Fibroblast of mammary gland (primary cell): ENCODE results near the gene KCNQ1.

ENCODE experiments used
- DNase-seq: peaks from one replicate; pipeline ENCODE4 v3.0.0-alpha.2; 2010; ENCODE audit warnings: low read depth
- H3K4me3 ChIP-seq: 2 replicates; pipeline ENCODE4 v1.5.1; 2011; ENCODE audit warnings: low read depth, mild to moderate bottlenecking, low read length, moderate library complexity; ENCODE audit not compliant: control insufficient read depth
- TF ChIP-seq, protein P1 (sequence below): conservative IDR thresholded peaks from 2 replicates; pipeline ENCODE4 v1.5.1; 2011; ENCODE audit warnings: low read depth, low read length, inconsistent platforms; ENCODE audit not compliant: control insufficient read depth, insufficient read depth

KCNQ1 gene

DNA sequence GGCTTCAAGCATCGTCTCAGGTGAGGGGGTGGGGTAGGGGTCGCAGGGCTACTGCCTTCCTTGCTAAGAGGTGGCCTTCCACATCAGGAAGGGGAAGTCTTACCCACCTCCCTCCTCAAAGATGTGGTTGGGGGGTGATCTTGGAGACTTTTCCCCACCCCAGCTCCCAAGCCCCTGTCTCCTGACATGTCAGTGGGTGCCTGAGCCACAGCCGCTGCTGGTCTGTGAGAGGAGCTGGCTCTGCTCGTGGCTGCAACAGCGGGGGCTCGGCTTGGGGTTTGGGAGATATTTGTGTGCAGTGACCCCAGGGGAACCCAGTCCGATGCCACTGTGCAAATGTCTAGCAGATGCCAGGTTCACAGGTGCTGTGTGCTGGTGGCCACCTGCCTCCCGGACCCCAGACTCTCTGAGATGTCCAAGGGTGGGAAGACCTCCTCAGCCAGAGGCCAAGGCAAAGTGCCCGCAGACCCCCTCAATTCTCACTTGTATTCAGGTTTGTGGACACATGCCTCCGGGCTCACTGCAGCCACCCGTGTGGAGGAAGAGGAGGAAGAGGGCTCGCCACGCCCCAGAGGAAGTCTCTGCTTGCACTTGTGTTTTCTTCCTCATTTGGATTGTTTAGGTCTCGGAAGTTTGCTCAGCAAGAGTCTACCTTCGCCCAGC lies 1.9 kb downstream of the KCNQ1 start:
- TF ChIP-seq, protein P1, sequence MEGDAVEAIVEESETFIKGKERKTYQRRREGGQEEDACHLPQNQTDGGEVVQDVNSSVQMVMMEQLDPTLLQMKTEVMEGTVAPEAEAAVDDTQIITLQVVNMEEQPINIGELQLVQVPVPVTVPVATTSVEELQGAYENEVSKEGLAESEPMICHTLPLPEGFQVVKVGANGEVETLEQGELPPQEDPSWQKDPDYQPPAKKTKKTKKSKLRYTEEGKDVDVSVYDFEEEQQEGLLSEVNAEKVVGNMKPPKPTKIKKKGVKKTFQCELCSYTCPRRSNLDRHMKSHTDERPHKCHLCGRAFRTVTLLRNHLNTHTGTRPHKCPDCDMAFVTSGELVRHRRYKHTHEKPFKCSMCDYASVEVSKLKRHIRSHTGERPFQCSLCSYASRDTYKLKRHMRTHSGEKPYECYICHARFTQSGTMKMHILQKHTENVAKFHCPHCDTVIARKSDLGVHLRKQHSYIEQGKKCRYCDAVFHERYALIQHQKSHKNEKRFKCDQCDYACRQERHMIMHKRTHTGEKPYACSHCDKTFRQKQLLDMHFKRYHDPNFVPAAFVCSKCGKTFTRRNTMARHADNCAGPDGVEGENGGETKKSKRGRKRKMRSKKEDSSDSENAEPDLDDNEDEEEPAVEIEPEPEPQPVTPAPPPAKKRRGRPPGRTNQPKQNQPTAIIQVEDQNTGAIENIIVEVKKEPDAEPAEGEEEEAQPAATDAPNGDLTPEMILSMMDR = no peak
- H3K4me3 ChIP-seq = no peak overlapping the region
- no peak for DNase-seq

DNA sequence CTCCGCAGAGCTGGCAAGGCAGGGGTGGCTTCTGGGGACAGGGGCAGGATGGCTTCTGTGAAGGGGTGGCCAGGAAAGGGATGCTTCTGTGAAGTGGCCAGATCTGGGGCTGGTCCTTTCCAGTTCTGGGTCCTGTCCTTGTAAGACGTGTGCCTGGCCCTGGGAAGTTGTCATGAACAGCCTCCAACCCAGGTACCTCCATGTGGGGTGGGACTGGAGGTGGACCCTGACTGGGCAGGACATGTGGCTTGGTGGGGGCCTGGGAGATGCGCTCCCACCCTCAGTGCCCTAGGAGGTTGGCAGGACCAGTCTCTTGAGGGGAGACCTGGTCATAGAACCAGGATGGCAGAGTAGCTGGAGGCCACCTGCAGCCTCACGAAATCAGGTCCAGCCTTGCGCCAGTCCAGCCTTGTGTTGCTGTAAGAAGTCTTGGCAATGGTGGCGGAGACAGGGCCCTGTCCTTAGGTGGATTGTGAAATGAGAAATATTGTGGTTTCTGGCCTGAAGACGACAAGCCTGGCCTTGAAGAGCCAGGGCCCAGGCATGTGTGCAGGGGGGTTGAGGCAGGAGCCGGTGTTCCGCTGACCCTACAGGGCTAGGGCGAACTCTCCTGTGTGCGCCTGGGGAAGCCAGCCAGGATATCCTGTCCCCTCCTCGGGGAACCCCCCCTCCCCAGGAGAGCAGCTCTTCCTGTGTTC lies 2.6 kb downstream of the KCNQ1 start:
- TF ChIP-seq, protein P1 = no peak
- DNase-seq = no peak
- H3K4me3 ChIP-seq = no peak overlapping the region

DNA sequence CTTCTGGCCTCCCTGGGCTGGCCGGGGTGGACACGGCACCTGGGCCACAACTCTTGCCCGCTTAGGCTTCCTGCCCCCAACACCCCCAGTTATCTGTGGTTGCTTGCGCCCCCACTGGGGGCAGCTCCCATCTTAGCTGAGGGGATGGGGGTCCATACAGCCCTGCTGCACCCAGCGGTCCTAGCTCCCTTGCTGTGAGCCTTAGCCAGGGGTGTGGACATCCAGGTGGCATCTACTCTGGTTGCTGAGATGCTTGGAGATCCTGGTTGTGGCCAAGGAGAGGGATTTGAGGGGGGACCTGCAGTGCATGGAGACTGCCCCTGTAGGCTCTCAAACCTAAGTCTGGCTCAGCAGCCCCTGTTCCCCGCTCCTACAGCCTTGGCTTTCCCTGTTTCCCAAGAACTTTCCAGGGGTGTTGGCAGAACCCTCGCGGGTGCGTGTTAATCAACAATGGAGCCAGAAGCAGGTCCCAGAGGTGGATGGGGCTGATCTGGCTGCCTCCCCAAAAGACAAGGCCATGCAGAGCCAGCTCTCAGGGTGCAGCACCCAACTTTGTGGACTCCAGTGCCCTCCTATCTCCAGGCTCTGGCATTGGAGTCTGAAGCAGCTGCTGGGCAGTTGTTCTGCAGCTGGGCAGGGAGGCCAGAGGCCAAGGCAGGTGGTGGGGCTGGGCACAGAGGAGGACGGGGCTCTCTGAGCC lies 3.3 kb downstream of the KCNQ1 start:
- TF ChIP-seq, protein P1 = no peak
- no peak overlapping the region for H3K4me3 ChIP-seq
- no peak for DNase-seq

DNA sequence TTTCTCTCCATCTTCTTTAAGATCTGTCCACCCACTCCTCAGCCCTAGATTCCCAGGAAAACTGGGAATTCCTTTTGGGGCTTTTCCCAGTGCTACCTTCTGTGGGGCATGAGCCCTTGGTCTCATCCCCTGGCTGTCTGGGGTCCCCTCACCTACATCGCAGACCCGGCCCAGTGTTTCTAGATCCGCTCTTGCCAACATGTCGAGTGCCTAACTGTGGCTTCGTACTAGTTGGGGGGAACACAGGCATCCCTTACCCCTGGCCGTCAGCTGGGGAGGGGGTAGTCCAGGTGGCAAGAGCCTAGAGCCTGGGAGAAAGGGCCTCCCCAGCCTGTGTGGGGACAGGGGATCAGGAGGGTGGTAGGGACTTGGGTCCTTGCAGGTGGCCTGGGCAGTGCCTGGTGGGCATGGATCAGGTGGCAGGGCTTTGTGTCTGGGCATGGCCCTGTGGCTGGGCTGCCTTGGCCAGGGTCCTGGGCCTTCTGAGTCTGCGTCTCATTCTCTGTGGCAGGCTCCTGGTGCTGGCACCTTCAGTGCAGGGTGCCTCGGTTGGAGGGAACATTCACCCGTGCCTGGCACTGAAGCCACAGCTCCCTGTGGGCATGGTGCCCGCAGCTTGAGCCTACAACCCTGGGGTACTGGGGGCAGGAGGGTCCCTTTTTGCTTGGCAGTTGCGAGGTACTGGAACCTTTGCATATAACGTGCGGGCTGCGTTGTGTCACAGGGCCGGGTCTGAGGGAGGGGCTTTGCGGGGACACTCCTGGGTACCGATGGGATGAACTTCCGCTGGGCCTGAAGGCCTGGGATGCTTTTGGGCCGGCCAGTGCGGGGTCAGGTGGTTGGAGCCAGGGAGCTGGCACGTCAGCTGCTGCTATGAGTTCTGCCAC lies 4.1 kb downstream of the KCNQ1 start:
- no peak overlapping the region for H3K4me3 ChIP-seq
- DNase-seq = no peak
- TF ChIP-seq, protein P1 = no peak

DNA sequence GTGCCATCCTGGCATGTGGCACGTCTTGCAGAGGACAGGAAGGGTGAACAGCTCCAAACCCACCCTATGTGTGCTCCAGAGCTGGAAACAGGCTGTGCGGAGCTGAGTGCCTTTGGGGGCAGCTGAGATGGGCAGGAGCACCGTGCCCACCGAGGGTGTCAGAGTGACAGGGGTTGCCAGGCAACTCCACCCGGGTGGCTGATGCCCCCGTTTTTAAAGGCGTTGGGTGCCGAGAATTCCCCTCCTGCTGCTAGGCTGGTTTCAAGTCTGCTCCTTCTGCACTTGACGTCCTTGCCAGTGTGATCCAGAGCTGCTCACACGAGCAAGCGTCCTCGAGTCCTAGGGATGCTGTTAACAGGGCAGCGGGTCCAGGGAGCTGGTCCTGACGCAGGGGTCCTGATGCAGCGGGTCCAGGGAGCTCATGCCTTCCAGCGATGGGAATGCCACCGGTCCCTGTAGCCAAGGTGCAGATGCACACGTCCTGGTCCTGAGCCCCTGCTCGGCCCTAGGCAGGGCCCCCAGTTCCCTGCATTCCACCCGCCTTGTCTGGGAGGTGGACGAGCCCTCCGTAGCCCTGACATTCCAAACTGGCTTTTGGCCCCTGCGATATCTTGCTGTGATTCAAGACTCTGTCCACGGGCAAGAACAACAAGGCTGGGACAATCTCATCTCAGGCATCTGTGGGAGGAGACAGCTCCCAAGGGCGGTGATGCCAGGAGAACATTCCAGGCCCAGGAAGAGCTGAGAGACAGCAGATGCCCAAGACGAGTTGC lies 4.9 kb downstream of the KCNQ1 start:
- no peak overlapping the region for H3K4me3 ChIP-seq
- no peak for DNase-seq
- TF ChIP-seq, protein P1 = no peak
